HUES64 (cell line): ENCODE results near the gene GAREM1.
A peak's percentile ranks its signal among the peaks of the same experiment; 100 is the strongest.

Source experiments
- H3K27ac ChIP-seq: 2 replicates; pipeline ENCODE4 v1.7.0; 2013; ENCODE audit warnings: low read depth, low read length, inconsistent platforms
- H3K27me3 ChIP-seq: 2 replicates; pipeline ENCODE4 v1.6.1; 2013; ENCODE audit warnings: mild to moderate bottlenecking, low read length; ENCODE audit not compliant: insufficient read depth
- H3K36me3 ChIP-seq: 2 replicates; pipeline ENCODE4 v1.6.1; 2013; ENCODE audit warnings: mild to moderate bottlenecking, low read length; ENCODE audit not compliant: insufficient read depth
- H3K4me1 ChIP-seq: 2 replicates; pipeline ENCODE4 v1.6.1; 2013; ENCODE audit warnings: mild to moderate bottlenecking, low read length, moderate library complexity; ENCODE audit not compliant: insufficient read depth
- H3K4me3 ChIP-seq: 2 replicates; pipeline ENCODE4 v1.5.1; 2013; ENCODE audit warnings: mild to moderate bottlenecking, low read length, moderate library complexity
- H3K9ac ChIP-seq: 2 replicates; pipeline ENCODE4 v1.6.1; 2013; ENCODE audit warnings: mild to moderate bottlenecking, low read depth, low read length
- H3K9me3 ChIP-seq: 2 replicates; pipeline ENCODE4 v1.6.1; 2013; ENCODE audit warnings: low read depth, low read length; ENCODE audit not compliant: insufficient read depth
- WGBS: fragments of 150-250, 120-280 bp; methylation state at CpG from one replicate; pipeline ENCODE4 v1.1.7; 2013; ENCODE audit warnings: missing lambda C conversion rate; 5-methylcytosine and 5-hydroxymethylcytosine counted together

Gene GAREM1

GRCh38 chr18:32326450-32327308, 144.0 kb downstream of the GAREM1 start:
- H3K9me3 ChIP-seq = no peaks in the 10 kb centered on the region
- no peaks in the 10 kb centered on the region for H3K27me3 ChIP-seq
- H3K4me3 ChIP-seq = no peak overlapping the region
- H3K9ac ChIP-seq = no peak overlapping the region
- H3K27ac ChIP-seq = peak overlapping the region; percentile 46; the same call in 1 of the 2 replicates
- H3K4me1 ChIP-seq = peaks cover 21% of the 10 kb centered on the region
- 63% methylated on average over 3 of the region's 3 CpGs for WGBS
- no peaks in the 10 kb centered on the region for H3K36me3 ChIP-seq

- WGBS = 94% methylated on average over 3 of the region's 4 CpGs
- peaks cover 21% of the 10 kb centered on the region for H3K4me1 ChIP-seq
- no peaks in the 10 kb centered on the region for H3K9me3 ChIP-seq
- no peak overlapping the region for H3K4me3 ChIP-seq
- no peaks in the 10 kb centered on the region for H3K27me3 ChIP-seq
- no peak overlapping the region for H3K27ac ChIP-seq
- no peak overlapping the region for H3K9ac ChIP-seq
- H3K36me3 ChIP-seq = no peaks in the 10 kb centered on the region
These were observed 146.5 kb downstream of the GAREM1 start for GRCh38 chr18:32324181-32324580.

DNA sequence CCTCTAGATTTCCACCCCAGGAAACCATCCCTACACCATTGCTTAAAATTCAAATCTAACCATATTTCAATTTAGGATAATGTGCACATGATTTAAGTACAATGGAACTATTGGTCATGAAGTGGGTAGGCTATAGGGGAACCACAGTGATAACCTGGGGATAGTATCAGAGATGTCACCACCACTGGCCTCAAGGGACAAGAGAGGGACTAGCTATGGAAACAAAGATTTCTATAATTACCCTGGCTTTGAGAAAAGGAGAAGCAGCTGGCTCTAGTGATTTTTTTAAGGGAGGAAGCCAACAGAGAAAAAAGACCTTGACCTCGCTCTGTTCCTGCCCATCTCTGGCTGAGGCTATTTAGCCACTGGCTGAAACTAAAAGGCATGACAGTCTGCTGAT, 148.9 kb downstream of the GAREM1 start:
- Histone ChIP-seq H3K27me3 (no peaks in the 10 kb centered on the region), H3K4me3 (no peak overlapping the region), H3K36me3 (no peaks in the 10 kb centered on the region), H3K4me1 (peaks cover 16% of the 10 kb centered on the region), H3K9ac (no peak overlapping the region), H3K27ac (no peak overlapping the region), H3K9me3 (no peaks in the 10 kb centered on the region)
- WGBS = 92% methylated on average over 1 of the region's 1 CpG

GRCh38 chr18:32319084-32319483, 151.6 kb downstream of the GAREM1 start:
- Histone ChIP-seq H3K9ac (no peak overlapping the region), H3K4me3 (no peak overlapping the region), H3K9me3 (no peaks in the 10 kb centered on the region), H3K4me1 (peaks cover 6% of the 10 kb centered on the region), H3K27me3 (no peaks in the 10 kb centered on the region), H3K27ac (no peak overlapping the region), H3K36me3 (no peaks in the 10 kb centered on the region)

DNA sequence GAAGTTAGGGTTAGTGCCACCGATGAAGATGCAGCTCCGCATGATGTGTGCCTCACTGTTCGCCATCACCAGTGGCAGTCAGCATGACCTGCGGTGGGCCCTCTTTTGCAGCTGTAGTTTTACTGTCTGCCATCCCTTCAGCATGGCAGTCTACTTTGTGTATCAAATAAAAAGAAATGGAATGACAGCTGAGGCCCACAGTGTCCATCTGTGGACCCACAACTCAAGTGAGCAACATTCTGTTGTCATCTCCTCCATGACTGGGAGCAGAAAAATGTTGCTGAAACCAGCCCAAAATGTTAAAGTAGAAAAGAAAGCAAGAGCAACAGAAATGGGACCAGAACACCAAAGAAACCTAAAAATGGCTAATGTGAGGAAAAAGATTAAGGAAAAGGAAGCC, 152.1 kb downstream of the GAREM1 start:
- Histone ChIP-seq H3K9ac (no peak overlapping the region), H3K4me3 (no peak overlapping the region), H3K9me3 (no peaks in the 10 kb centered on the region), H3K4me1 (peaks cover 6% of the 10 kb centered on the region), H3K27me3 (no peaks in the 10 kb centered on the region), H3K27ac (no peak overlapping the region), H3K36me3 (no peaks in the 10 kb centered on the region)
- WGBS = 96% methylated on average over 4 of the region's 4 CpGs

GRCh38 chr18:32317651-32318050, 153.0 kb downstream of the GAREM1 start:
- H3K4me1 ChIP-seq = peaks cover 6% of the 10 kb centered on the region
- no peaks in the 10 kb centered on the region for H3K27me3 ChIP-seq
- no peak overlapping the region for H3K9ac ChIP-seq
- no peak overlapping the region for H3K4me3 ChIP-seq
- 87% methylated on average over 4 of the region's 4 CpGs for WGBS
- no peaks in the 10 kb centered on the region for H3K36me3 ChIP-seq
- H3K27ac ChIP-seq = no peak overlapping the region
- H3K9me3 ChIP-seq = no peaks in the 10 kb centered on the region

GRCh38 chr18:32315881-32316280, 154.8 kb downstream of the GAREM1 start:
- no peak overlapping the region for H3K27ac ChIP-seq
- H3K4me1 ChIP-seq = peaks cover 6% of the 10 kb centered on the region
- no peaks in the 10 kb centered on the region for H3K36me3 ChIP-seq
- no peak overlapping the region for H3K4me3 ChIP-seq
- no peak overlapping the region for H3K9ac ChIP-seq
- H3K27me3 ChIP-seq = no peaks in the 10 kb centered on the region
- H3K9me3 ChIP-seq = no peaks in the 10 kb centered on the region
- 100% methylated on average over 1 of the region's 1 CpG for WGBS

DNA sequence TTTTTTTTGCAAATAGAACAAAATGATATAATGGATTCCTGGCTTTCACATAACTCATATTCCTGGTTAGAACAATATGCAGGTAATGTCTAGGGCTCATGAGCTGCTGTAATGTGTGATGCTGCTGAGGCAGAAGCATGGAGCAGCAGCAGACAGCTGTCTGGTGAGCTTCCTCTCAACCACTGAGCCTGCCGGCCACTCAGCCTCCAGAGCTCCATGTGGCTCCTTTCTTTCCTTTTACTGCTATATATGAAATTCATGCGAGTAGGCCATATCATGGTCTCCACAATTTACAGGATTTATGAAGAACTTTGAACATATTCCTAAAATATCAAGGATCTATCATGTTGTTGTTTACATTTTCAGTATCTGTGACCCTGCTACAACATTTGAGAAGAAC, 159.9 kb downstream of the GAREM1 start:
- no peaks in the 10 kb centered on the region for H3K36me3 ChIP-seq
- no peak overlapping the region for H3K27ac ChIP-seq
- H3K9ac ChIP-seq = no peak overlapping the region
- H3K4me1 ChIP-seq = peaks cover 3% of the 10 kb centered on the region; the same call in 1 of the 2 replicates
- H3K27me3 ChIP-seq = no peaks in the 10 kb centered on the region
- H3K4me3 ChIP-seq = no peak overlapping the region
- H3K9me3 ChIP-seq = no peaks in the 10 kb centered on the region
- WGBS = 97% methylated on average over 2 of the region's 2 CpGs

DNA sequence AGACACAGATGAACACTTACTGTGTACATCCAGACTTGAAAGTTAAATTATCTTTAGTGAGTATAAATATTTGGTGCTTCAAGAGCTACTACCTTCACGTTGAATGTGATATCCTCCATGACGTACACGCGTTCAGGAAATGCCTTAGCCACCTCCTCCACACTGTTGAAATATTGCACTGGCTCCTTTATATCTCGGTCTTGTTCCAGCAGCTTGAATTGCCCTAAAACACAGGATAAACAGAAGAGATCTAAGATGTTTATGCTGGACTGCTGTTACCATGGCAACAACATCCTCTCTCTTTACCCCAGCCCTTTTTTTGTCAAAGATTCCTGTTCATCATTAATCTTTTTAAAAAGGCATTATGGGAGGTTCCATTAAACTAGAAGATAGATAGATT, 160.6 kb downstream of the GAREM1 start:
- no peak overlapping the region for H3K4me3 ChIP-seq
- H3K9ac ChIP-seq = no peak overlapping the region
- no peaks in the 10 kb centered on the region for H3K27me3 ChIP-seq
- H3K27ac ChIP-seq = no peak overlapping the region
- H3K4me1 ChIP-seq = peaks cover 3% of the 10 kb centered on the region; the same call in 1 of the 2 replicates
- no peaks in the 10 kb centered on the region for H3K36me3 ChIP-seq
- WGBS = 96% methylated on average over 5 of the region's 5 CpGs
- no peaks in the 10 kb centered on the region for H3K9me3 ChIP-seq

DNA sequence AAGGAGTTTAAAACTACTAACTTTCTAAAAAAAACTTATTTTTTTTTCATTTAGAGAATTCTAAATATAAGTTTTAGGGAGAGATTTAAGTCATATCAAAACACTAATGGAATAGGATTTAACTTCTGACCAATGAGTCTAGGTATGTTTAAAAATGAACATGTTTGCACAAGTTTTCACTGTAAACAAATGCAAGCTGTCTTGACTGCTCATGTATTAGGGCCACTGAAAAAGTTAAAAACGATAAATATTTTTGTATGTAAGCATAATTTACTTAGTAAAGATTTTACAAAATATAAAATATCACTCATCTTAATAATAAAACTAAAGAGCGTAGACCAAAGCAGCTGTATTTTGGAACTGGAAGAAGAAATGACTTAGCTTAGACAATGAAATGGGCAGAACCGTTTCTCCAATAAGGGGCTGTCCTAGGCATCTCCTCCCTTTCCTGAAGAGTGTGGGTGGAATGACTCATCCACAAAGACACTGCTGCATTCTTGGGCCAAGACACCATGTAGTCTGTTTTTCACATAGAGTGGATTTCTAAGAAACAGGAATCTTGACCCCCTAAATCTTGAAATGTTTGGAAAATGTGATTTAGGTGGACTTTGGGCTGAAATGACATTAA, 162.1 kb downstream of the GAREM1 start:
- Histone ChIP-seq H3K27ac (peak overlapping the region; percentile 39; the same call in 1 of the 2 replicates), H3K4me3 (no peak overlapping the region), H3K9ac (no peak overlapping the region), H3K4me1 (peaks cover 3% of the 10 kb centered on the region; the same call in 1 of the 2 replicates), H3K36me3 (no peaks in the 10 kb centered on the region), H3K9me3 (no peaks in the 10 kb centered on the region), H3K27me3 (no peaks in the 10 kb centered on the region)
- 84% methylated on average over 2 of the region's 3 CpGs for WGBS

- no peaks in the 10 kb centered on the region for H3K9me3 ChIP-seq
- H3K27me3 ChIP-seq = no peaks in the 10 kb centered on the region
- H3K4me3 ChIP-seq = no peak overlapping the region
- no peak overlapping the region for H3K27ac ChIP-seq
- 92% methylated on average over 4 of the region's 4 CpGs for WGBS
- no peaks in the 10 kb centered on the region for H3K36me3 ChIP-seq
- peaks cover under 1% of the 10 kb centered on the region; the same call in 1 of the 2 replicates for H3K4me1 ChIP-seq
- H3K9ac ChIP-seq = no peak overlapping the region
These were observed 167.3 kb downstream of the GAREM1 start for GRCh38 chr18:32303400-32303799.
